IMR-90 (cell line): ENCODE measurements around the gene STEAP1. TPM values are rescaled to one million over a fixed set of nuclear protein-coding genes. Genes with fewer than 3 reads are reported as not detected.

Experiments used
- ATAC-seq: fragments of 200-7000 bp; cut with Tn5 transposase; 2 replicates; pipeline ENCODE4 v1.9.1; 2020; ENCODE audit warnings: low read depth, mild to moderate bottlenecking, moderate library complexity
- BruUV-seq: library from RNA; stranded (reverse); fragments of 400-500 nt; replicated peaks from 2 replicates; lab custom pipeline; 2021; lab: Mats Ljungman, UMichigan
- CTCF ChIA-PET: fragments of 300-600 bp; formaldehyde crosslinking; extraction: SDS; loops from one replicate; lab custom pipeline; 2021; ENCODE audit warnings: antibody characterized with exemption; lab: Yijun Ruan, JAX
- POLR2A ChIA-PET: fragments of 300-600 bp; sonication (Branson Sonifier 250); formaldehyde crosslinking; loops from one replicate; lab custom pipeline; 2022; ENCODE audit warnings: antibody characterized with exemption; ENCODE audit not compliant: unreplicated experiment; lab: Charles Lee
- DNase-seq: peaks from one replicate; pipeline ENCODE4 v3.0.0; 2013
- H2AFZ ChIP-seq: replicated peaks from 2 replicates; pipeline ENCODE3; 2013; ENCODE audit warnings: low read length, mild to moderate bottlenecking; ENCODE audit not compliant: poor library complexity
- H2AK5ac ChIP-seq: 2 replicates; pipeline ENCODE4 v1.6.1; 2013; ENCODE audit warnings: low read depth, low read length, inconsistent platforms
- H2AK9ac ChIP-seq: replicated peaks from 2 replicates; pipeline ENCODE3; 2013; ENCODE audit warnings: mild to moderate bottlenecking, low read depth, low read length, moderate library complexity; ENCODE audit not compliant: poor library complexity
- H2BK120ac ChIP-seq: 2 replicates; pipeline ENCODE4 v1.6.1; 2013; ENCODE audit warnings: low read depth, low read length, inconsistent platforms
- H2BK15ac ChIP-seq: 3 replicates; pipeline ENCODE4 v1.6.1; 2013; ENCODE audit warnings: low read depth, low read length, inconsistent platforms
- H2BK20ac ChIP-seq: 2 replicates; pipeline ENCODE4 v1.6.1; 2013; ENCODE audit warnings: low read depth, mild to moderate bottlenecking, inconsistent platforms, low read length, moderate library complexity
- H2BK5ac ChIP-seq: 2 replicates; pipeline ENCODE4 v1.6.1; 2013; ENCODE audit warnings: mild to moderate bottlenecking, low read depth, low read length, inconsistent platforms; ENCODE audit not compliant: poor library complexity, severe bottlenecking
- H3K14ac ChIP-seq: replicated peaks from 2 replicates; pipeline ENCODE4 v1.6.1; 2013; ENCODE audit warnings: low read depth, low read length, inconsistent platforms
- H3K18ac ChIP-seq: 2 replicates; pipeline ENCODE4 v1.6.1; 2013; ENCODE audit warnings: low read depth, low read length, control low read depth
- H3K23ac ChIP-seq: 2 replicates; pipeline ENCODE4 v1.6.1; 2013; ENCODE audit warnings: low read depth, low read length, inconsistent platforms
- H3K27ac ChIP-seq: 2 replicates; pipeline ENCODE4 v1.5.1; 2013; ENCODE audit warnings: mild to moderate bottlenecking, control low read depth, low read length; ENCODE audit not compliant: insufficient read depth
- H3K27me3 ChIP-seq: 2 replicates; pipeline ENCODE4 v1.6.1; 2013; ENCODE audit warnings: low read length; ENCODE audit not compliant: control insufficient read depth, insufficient read depth
- H3K36me3 ChIP-seq: 2 replicates; pipeline ENCODE4 v1.6.1; 2013; ENCODE audit warnings: low read length, mixed read lengths; ENCODE audit not compliant: control insufficient read depth, insufficient read depth
- H3K4ac ChIP-seq: 2 replicates; pipeline ENCODE4 v1.6.1; 2013; ENCODE audit warnings: low read depth, low read length, inconsistent platforms
- H3K4me1 ChIP-seq: 2 replicates; pipeline ENCODE4 v1.6.1; 2013; ENCODE audit warnings: low read length, mixed read lengths; ENCODE audit not compliant: control insufficient read depth, insufficient read depth
- H3K4me2 ChIP-seq: 2 replicates; pipeline ENCODE4 v1.6.1; 2013; ENCODE audit warnings: low read depth, mild to moderate bottlenecking, control low read depth, low read length, moderate library complexity
- H3K4me3 ChIP-seq: 2 replicates; pipeline ENCODE4 v1.5.1; 2013; ENCODE audit warnings: low read depth, mild to moderate bottlenecking, control low read depth, low read length, moderate library complexity; ENCODE audit not compliant: insufficient read depth
- H3K56ac ChIP-seq: 2 replicates; pipeline ENCODE4 v1.6.1; 2013; ENCODE audit warnings: low read length, inconsistent platforms; ENCODE audit not compliant: insufficient read depth; ENCODE audit errors: extremely low read depth
- H3K79me1 ChIP-seq, 2 experiments: 2 replicates each; pipeline ENCODE4 v1.6.1; 2013; ENCODE audit warnings: low read length in 2 of 2, inconsistent platforms in 1 of 2, low read depth in 1 of 2
- H3K9ac ChIP-seq: 2 replicates; pipeline ENCODE4 v1.6.1; 2013; ENCODE audit warnings: low read depth, low read length, control low read depth
- H3K9me1 ChIP-seq: 2 replicates; pipeline ENCODE4 v1.6.1; 2013; ENCODE audit warnings: low read length, inconsistent platforms; ENCODE audit not compliant: insufficient read depth
- H3K9me3 ChIP-seq: 2 replicates; pipeline ENCODE4 v1.6.1; 2013; ENCODE audit warnings: low read length; ENCODE audit not compliant: control insufficient read depth, insufficient read depth
- H4K20me1 ChIP-seq: 2 replicates; pipeline ENCODE4 v1.6.1; 2013; ENCODE audit warnings: low read length, inconsistent platforms; ENCODE audit not compliant: insufficient read depth
- H4K5ac ChIP-seq: 2 replicates; pipeline ENCODE4 v1.6.1; 2013; ENCODE audit warnings: mild to moderate bottlenecking, low read depth, low read length, control low read depth
- H4K8ac ChIP-seq, 2 experiments: 2 replicates each; pipeline ENCODE4 v1.6.1; 2013; ENCODE audit warnings: low read depth in 2 of 2, low read length in 2 of 2, control low read depth in 1 of 2, inconsistent platforms in 1 of 2
- H4K91ac ChIP-seq: 2 replicates; pipeline ENCODE4 v1.6.1; 2013; ENCODE audit warnings: low read depth, low read length, inconsistent platforms; ENCODE audit not compliant: insufficient read depth
- BHLHE40 ChIP-seq: fragments of 150-350 bp; IDR thresholded peaks from 2 replicates; pipeline ENCODE4 v1.6.1; 2016; ENCODE audit warnings: mild to moderate bottlenecking, low read depth, low read length
- CEBPB ChIP-seq: IDR thresholded peaks from 2 replicates; pipeline ENCODE4 v1.6.1; 2012; ENCODE audit warnings: low read depth, low read length, improper control_type of control experiment
- CHD1 ChIP-seq: IDR thresholded peaks from 2 replicates; pipeline ENCODE4 v1.6.1; 2012; ENCODE audit warnings: low read depth, low read length, improper control_type of control experiment
- FOS ChIP-seq: fragments of 150-350 bp; IDR thresholded peaks from 2 replicates; pipeline ENCODE4 v1.6.1; 2016; ENCODE audit warnings: low read depth, low read length
- MAFK ChIP-seq: IDR thresholded peaks from 2 replicates; pipeline ENCODE4 v1.6.1; 2012; ENCODE audit warnings: low read depth, low read length, improper control_type of control experiment
- MAZ ChIP-seq: IDR thresholded peaks from 2 replicates; pipeline ENCODE4 v1.6.1; 2012; ENCODE audit warnings: low read depth, mild to moderate bottlenecking, low read length, improper control_type of control experiment, moderate library complexity, borderline replicate concordance
- MXI1 ChIP-seq: IDR thresholded peaks from 2 replicates; pipeline ENCODE4 v1.6.1; 2012; ENCODE audit warnings: low read depth, mild to moderate bottlenecking, low read length, moderate library complexity, borderline replicate concordance
- NFE2L2 ChIP-seq: fragments of 150-350 bp; IDR thresholded peaks from 2 replicates; pipeline ENCODE4 v1.6.1; 2016; ENCODE audit warnings: low read depth, mild to moderate bottlenecking, low read length
- POLR2A ChIP-seq: IDR thresholded peaks from 2 replicates; pipeline ENCODE4 v1.6.1; 2012; ENCODE audit warnings: mild to moderate bottlenecking, low read depth, low read length
- RAD21 ChIP-seq: IDR thresholded peaks from 2 replicates; pipeline ENCODE4 v1.6.1; 2012; ENCODE audit warnings: low read length, improper control_type of control experiment
- RCOR1 ChIP-seq: IDR thresholded peaks from 2 replicates; pipeline ENCODE4 v1.6.1; 2012; ENCODE audit warnings: mild to moderate bottlenecking, low read length, improper control_type of control experiment; ENCODE audit not compliant: insufficient replicate concordance
- RFX5 ChIP-seq: IDR thresholded peaks from 2 replicates; pipeline ENCODE4 v1.8.0; 2012; ENCODE audit warnings: low read depth, mild to moderate bottlenecking, low read length, moderate library complexity
- SMC3 ChIP-seq: fragments of 150-350 bp; IDR thresholded peaks from 2 replicates; pipeline ENCODE4 v1.6.1; 2016; ENCODE audit warnings: low read depth, mild to moderate bottlenecking, antibody characterized with exemption, low read length, moderate library complexity
- whole genome bisulfite sequencing, 2 experiments: methylation state at CpG; one replicate each; pipeline versions ENCODE4 v1.1.5 to v1.1.7; 2013; ENCODE audit warnings: missing lambda C conversion rate in 2 of 2; ENCODE audit not compliant: insufficient read length in 1 of 2; ENCODE audit errors: extremely low coverage in 2 of 2; 5-methylcytosine and 5-hydroxymethylcytosine counted together
- dilution Hi-C: fragments of 300-500 bp; cut with HindIII; formaldehyde crosslinking; loops from one replicate; pipeline ENCODE4 v1.14.3; 2018; ENCODE audit warnings: low sequenced_read_pairs; ENCODE audit not compliant: unreplicated experiment
- in situ Hi-C: fragments of 300-500 bp; cut with MboI; formaldehyde crosslinking; loops from 3 replicates; pipeline ENCODE4 v1.14.3; 2019; ENCODE audit warnings: low sequenced_read_pairs, inconsistent platforms, mixed read lengths
- intact Hi-C: fragments of 100-400 bp; cut with micrococcal nuclease; formaldehyde crosslinking; loops from 2 replicates; pipeline ENCODE4 v1.10.0; 2022
- polyA plus RNA-seq, 3 experiments: library from polyadenylated mRNA; depleted of rRNA; stranded (reverse); fragments of >200 nt; gene quantifications; 2 replicates each; pipeline ENCODE4 v1.2.3, GENCODE V29; 2012; ENCODE audit warnings: low replicate concordance in 1 of 3
- total RNA-seq: library from RNA; depleted of rRNA; stranded (reverse); fragments of >200 nt; gene quantifications from 2 replicates; pipeline ENCODE4 v1.2.3, GENCODE V29; 2012
- TF ChIP-seq, protein P1 (sequence below): fragments of 150-350 bp; IDR thresholded peaks from 2 replicates; pipeline ENCODE4 v1.6.1; 2017; ENCODE audit warnings: mild to moderate bottlenecking, antibody characterized with exemption, low read length, low read depth
- TF ChIP-seq, protein P2 (sequence below): conservative IDR thresholded peaks from 2 replicates; pipeline ENCODE4 v1.5.1; 2012; ENCODE audit warnings: mild to moderate bottlenecking, low read depth, low read length, improper control_type of control experiment
- TF ChIP-seq, protein P3 (sequence below): fragments of 150-350 bp; IDR thresholded peaks from 2 replicates; pipeline ENCODE4 v1.6.1; 2016; ENCODE audit warnings: low read depth, mild to moderate bottlenecking, low read length, moderate library complexity, borderline replicate concordance

STEAP1 gene
- total and polyA plus RNA-seq, 2 of the 4 experiments (the other 2 are of a cell fraction) = 3.9 to 5.2 TPM

DNA sequence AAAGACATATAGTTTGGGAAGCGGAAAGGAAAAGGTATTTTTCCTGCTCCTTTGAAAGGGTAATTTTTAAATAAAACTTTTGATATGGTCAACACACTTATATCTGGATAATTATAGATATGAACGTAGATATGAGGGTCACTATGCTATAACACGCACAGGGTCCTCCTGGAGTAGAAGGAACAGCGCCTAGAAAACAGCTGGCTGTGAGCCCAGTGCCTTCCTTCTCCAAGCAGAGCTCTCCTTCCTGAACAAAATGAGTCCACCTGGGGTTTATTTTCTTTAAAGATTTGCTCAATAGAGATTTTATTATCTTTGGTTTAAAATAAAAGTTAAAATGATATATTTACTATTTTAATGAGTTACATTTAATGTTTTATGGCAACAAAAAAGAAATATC lies 13.1 kb downstream of the STEAP1 start:
- no TSS peak for BruUV-seq
- in situ Hi-C loops = loop anchor here (10.0 kb wide), 2 partner anchors 97 to 267 kb away; no protein-coding TSS in a partner anchor
- Histone ChIP-seq H2BK120ac (no peak overlapping the region), H2AK9ac (no peak overlapping the region), H2BK20ac (no peak overlapping the region), H2AFZ (no peak overlapping the region), H3K79me1 (no peaks in the 10 kb centered on the region), H3K4me1 (no peaks in the 10 kb centered on the region), H2BK15ac (no peak overlapping the region), H3K9me3 (no peaks in the 10 kb centered on the region; the same call in 1 of the 2 replicates), H3K56ac (no peak overlapping the region), H2BK5ac (no peak overlapping the region), H4K91ac (no peak overlapping the region), H3K27me3 (no peaks in the 10 kb centered on the region), H4K5ac (no peak overlapping the region), H3K9ac (no peak overlapping the region), H4K8ac (no peak overlapping the region), H3K36me3 (no peaks in the 10 kb centered on the region), H3K4me3 (no peak overlapping the region), H3K18ac (no peak overlapping the region), H3K4me2 (no peak overlapping the region), H2AK5ac (no peak overlapping the region), H3K23ac (no peak overlapping the region), H3K4ac (no peak overlapping the region), H4K20me1 (no peaks in the 10 kb centered on the region), H3K14ac (no peak overlapping the region), H3K9me1 (no peaks in the 10 kb centered on the region), H3K27ac (no peak overlapping the region)
- intact Hi-C loops = no loop called here
- dilution Hi-C loops = no loop called here
- POLR2A ChIA-PET = no interaction called here
- WGBS, 2 experiments = no CpG with 5 or more reads among the region's 4 CpGs
- no peak for DNase-seq
- TF ChIP-seq, protein P1, sequence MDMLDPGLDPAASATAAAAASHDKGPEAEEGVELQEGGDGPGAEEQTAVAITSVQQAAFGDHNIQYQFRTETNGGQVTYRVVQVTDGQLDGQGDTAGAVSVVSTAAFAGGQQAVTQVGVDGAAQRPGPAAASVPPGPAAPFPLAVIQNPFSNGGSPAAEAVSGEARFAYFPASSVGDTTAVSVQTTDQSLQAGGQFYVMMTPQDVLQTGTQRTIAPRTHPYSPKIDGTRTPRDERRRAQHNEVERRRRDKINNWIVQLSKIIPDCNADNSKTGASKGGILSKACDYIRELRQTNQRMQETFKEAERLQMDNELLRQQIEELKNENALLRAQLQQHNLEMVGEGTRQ = no peak
- TF ChIP-seq FOS (no peak), RCOR1 (no peak), CEBPB (no peak), CHD1 (no peak), BHLHE40 (no peak), MAFK (no peak), POLR2A (no peak), NFE2L2 (no peak), RAD21 (no peak), MXI1 (no peak), SMC3 (no peak), MAZ (no peak), RFX5 (no peak)
- TF ChIP-seq, protein P2, sequence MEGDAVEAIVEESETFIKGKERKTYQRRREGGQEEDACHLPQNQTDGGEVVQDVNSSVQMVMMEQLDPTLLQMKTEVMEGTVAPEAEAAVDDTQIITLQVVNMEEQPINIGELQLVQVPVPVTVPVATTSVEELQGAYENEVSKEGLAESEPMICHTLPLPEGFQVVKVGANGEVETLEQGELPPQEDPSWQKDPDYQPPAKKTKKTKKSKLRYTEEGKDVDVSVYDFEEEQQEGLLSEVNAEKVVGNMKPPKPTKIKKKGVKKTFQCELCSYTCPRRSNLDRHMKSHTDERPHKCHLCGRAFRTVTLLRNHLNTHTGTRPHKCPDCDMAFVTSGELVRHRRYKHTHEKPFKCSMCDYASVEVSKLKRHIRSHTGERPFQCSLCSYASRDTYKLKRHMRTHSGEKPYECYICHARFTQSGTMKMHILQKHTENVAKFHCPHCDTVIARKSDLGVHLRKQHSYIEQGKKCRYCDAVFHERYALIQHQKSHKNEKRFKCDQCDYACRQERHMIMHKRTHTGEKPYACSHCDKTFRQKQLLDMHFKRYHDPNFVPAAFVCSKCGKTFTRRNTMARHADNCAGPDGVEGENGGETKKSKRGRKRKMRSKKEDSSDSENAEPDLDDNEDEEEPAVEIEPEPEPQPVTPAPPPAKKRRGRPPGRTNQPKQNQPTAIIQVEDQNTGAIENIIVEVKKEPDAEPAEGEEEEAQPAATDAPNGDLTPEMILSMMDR = no peak
- TF ChIP-seq, protein P3, sequence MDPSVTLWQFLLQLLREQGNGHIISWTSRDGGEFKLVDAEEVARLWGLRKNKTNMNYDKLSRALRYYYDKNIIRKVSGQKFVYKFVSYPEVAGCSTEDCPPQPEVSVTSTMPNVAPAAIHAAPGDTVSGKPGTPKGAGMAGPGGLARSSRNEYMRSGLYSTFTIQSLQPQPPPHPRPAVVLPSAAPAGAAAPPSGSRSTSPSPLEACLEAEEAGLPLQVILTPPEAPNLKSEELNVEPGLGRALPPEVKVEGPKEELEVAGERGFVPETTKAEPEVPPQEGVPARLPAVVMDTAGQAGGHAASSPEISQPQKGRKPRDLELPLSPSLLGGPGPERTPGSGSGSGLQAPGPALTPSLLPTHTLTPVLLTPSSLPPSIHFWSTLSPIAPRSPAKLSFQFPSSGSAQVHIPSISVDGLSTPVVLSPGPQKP = no peak
- CTCF ChIA-PET = interaction anchor here (1.1 kb wide), 1 partner anchor 13 kb away, joined by 4 read pairs; the partner anchor contains the start of gene STEAP1
- ATAC-seq = no peak
